Neural cell (in vitro differentiated cells): ENCODE data around the gene CAPSL. TPM values are rescaled to one million over a fixed set of nuclear protein-coding genes. Genes with fewer than 3 reads are reported as not detected.

Experiments
- H2AFZ ChIP-seq: fragments of 200-600, 300-800 bp; sonication (generic), shearing (Covaris generic); 2 replicates; pipeline ENCODE4 v1.6.0; 2014; ENCODE audit warnings: low read depth, mild to moderate bottlenecking, antibody characterized with exemption, low read length, moderate library complexity
- H3F3A ChIP-seq: fragments of 200-600 bp; shearing (Covaris generic); 2 replicates; pipeline ENCODE4 v1.6.1; 2016; ENCODE audit warnings: mild to moderate bottlenecking, moderate library complexity, mixed read lengths, antibody characterized with exemption, low read length; ENCODE audit not compliant: insufficient read depth, poor library complexity, severe bottlenecking
- H3K27ac ChIP-seq: fragments of 200-600, 300-800 bp; sonication (generic), shearing (Covaris generic); 2 replicates; pipeline ENCODE4 v1.5.1; 2014; ENCODE audit warnings: mild to moderate bottlenecking, low read length, moderate library complexity
- H3K27me3 ChIP-seq: fragments of 300-800, 200-600 bp; sonication (generic), shearing (Covaris generic); 2 replicates; pipeline ENCODE4 v1.6.0; 2014; ENCODE audit warnings: mild to moderate bottlenecking, low read depth, low read length, moderate library complexity; ENCODE audit not compliant: insufficient read depth
- H3K36me3 ChIP-seq: fragments of 300-800, 200-600 bp; sonication (generic), shearing (Covaris generic); 2 replicates; pipeline ENCODE4 v1.5.1; 2014; ENCODE audit warnings: mild to moderate bottlenecking, antibody characterized with exemption, low read length, moderate library complexity; ENCODE audit not compliant: insufficient read depth
- H3K4me2 ChIP-seq: fragments of 300-800, 200-600 bp; sonication (generic), shearing (Covaris generic); 2 replicates; pipeline ENCODE4 v1.6.0; 2014; ENCODE audit warnings: mild to moderate bottlenecking, low read length
- H3K4me3 ChIP-seq: fragments of 300-800, 200-600 bp; sonication (generic), shearing (Covaris generic); 2 replicates; pipeline ENCODE4 v1.5.1; 2014; ENCODE audit warnings: mild to moderate bottlenecking, low read length, moderate library complexity
- H3K79me2 ChIP-seq: fragments of 200-600 bp; shearing (Covaris generic); replicated peaks from 2 replicates; pipeline ENCODE4 v1.6.0; 2014; ENCODE audit warnings: mild to moderate bottlenecking, low read length, moderate library complexity; ENCODE audit not compliant: insufficient read depth
- H3K9ac ChIP-seq: fragments of 300-800, 200-600 bp; sonication (generic), shearing (Covaris generic); 2 replicates; pipeline ENCODE4 v1.6.1; 2016; ENCODE audit warnings: mild to moderate bottlenecking, low read length, mixed read lengths
- H3K9me2 ChIP-seq: fragments of 200-600 bp; shearing (Covaris generic); 2 replicates; pipeline ENCODE4 v1.6.1; 2016; ENCODE audit warnings: mild to moderate bottlenecking, low read length, mixed read lengths; ENCODE audit not compliant: insufficient read depth
- H3K9me3 ChIP-seq: fragments of 200-600, 300-800 bp; sonication (generic), shearing (Covaris generic); 2 replicates; pipeline ENCODE4 v1.6.1; 2016; ENCODE audit warnings: mild to moderate bottlenecking, mixed run types, low read length, moderate library complexity, mixed read lengths
- H4K20me1 ChIP-seq: fragments of 200-600 bp; shearing (Covaris generic); 2 replicates; pipeline ENCODE4 v1.6.1; 2016; ENCODE audit warnings: mild to moderate bottlenecking, mixed run types; ENCODE audit not compliant: insufficient read depth
- EP300 ChIP-seq: fragments of 450-650 bp; conservative IDR thresholded peaks from 2 replicates; pipeline ENCODE4 v1.6.1; 2014; ENCODE audit warnings: antibody characterized with exemption, mild to moderate bottlenecking, moderate library complexity; ENCODE audit not compliant: poor library complexity, severe bottlenecking
- EZH2 ChIP-seq: fragments of 200-600, 300-800 bp; shearing (Covaris generic), sonication (generic); IDR thresholded peaks from 2 replicates; pipeline ENCODE4 v1.6.1; 2014; ENCODE audit warnings: antibody characterized with exemption, low read length, borderline replicate concordance, mild to moderate bottlenecking; ENCODE audit not compliant: insufficient read depth, poor library complexity, severe bottlenecking
- MXI1 ChIP-seq: fragments of 450-650 bp; conservative IDR thresholded peaks from 2 replicates; pipeline ENCODE4 v1.6.1; 2014; ENCODE audit warnings: antibody characterized with exemption, mild to moderate bottlenecking; ENCODE audit not compliant: poor library complexity, severe bottlenecking
- POLR2AphosphoS5 ChIP-seq: IDR thresholded peaks from 2 replicates; pipeline ENCODE4 v1.6.1; 2012
- RAD21 ChIP-seq: fragments of 450-650 bp; conservative IDR thresholded peaks from 2 replicates; pipeline ENCODE4 v1.6.1; 2014; ENCODE audit warnings: antibody characterized with exemption, mild to moderate bottlenecking, moderate library complexity
- REST ChIP-seq: IDR thresholded peaks from 2 replicates; pipeline ENCODE4 v1.6.1; 2012; ENCODE audit warnings: borderline replicate concordance
- SMC3 ChIP-seq: fragments of 450-650 bp; conservative IDR thresholded peaks from 2 replicates; pipeline ENCODE4 v1.6.1; 2014; ENCODE audit warnings: antibody characterized with exemption, mild to moderate bottlenecking, moderate library complexity; ENCODE audit not compliant: poor library complexity
- TAF1 ChIP-seq: IDR thresholded peaks from 2 replicates; pipeline ENCODE4 v1.6.1; 2012; ENCODE audit warnings: low read depth
- polyA plus RNA-seq: library from polyadenylated mRNA; depleted of rRNA; stranded (reverse); fragments of >200 nt; gene quantifications from 2 replicates; pipeline ENCODE4 v1.2.3, GENCODE V29; 2014
- TF ChIP-seq, protein P1 (sequence below): fragments of 450-650 bp; IDR thresholded peaks from 2 replicates; pipeline ENCODE4 v1.5.1; 2014; ENCODE audit warnings: antibody characterized with exemption, mild to moderate bottlenecking, moderate library complexity; ENCODE audit not compliant: poor library complexity, severe bottlenecking

CAPSL gene
- polyA plus RNA-seq, 1 donor from 2014 or later = 2.3 TPM

DNA sequence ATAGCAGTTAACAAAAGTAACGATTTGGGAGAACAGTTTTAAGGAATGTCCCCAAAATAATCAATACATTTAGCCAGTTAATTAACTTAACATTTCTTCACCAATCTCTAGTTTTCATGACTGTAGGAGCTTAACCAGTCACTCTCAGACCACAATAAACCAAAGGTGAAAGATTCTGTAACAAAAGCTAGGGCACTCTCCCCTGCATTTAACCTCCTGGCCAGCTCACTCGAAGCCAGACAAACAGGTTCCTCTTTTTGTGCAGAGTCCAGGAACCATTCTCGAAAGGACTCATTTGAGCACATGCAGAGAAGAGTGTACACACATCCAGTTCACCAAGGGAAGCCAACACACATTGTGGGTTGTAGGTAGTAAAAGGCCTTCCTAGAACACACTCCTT, 75.3 kb downstream of the CAPSL start:
- no peak for TF ChIP-seq MXI1
- TF ChIP-seq SMC3 = no peak
- TF ChIP-seq POLR2AphosphoS5 = no peak
- TF ChIP-seq REST = no peak
- TF ChIP-seq RAD21 = no peak
- no peak for TF ChIP-seq EP300
- no peak overlapping the region for H2AFZ ChIP-seq
- H3K79me2 ChIP-seq = no peaks in the 10 kb centered on the region
- no peaks in the 10 kb centered on the region for H4K20me1 ChIP-seq
- no peaks in the 10 kb centered on the region for H3K27me3 ChIP-seq
- H3K4me3 ChIP-seq = no peak overlapping the region
- no peak overlapping the region for H3K27ac ChIP-seq
- no peaks in the 10 kb centered on the region for H3K9me3 ChIP-seq
- H3K9ac ChIP-seq = no peak overlapping the region
- H3K36me3 ChIP-seq = no peaks in the 10 kb centered on the region
- no peak overlapping the region for H3K4me2 ChIP-seq
- no peaks in the 10 kb centered on the region for H3F3A ChIP-seq
- H3K9me2 ChIP-seq = no peaks in the 10 kb centered on the region

DNA sequence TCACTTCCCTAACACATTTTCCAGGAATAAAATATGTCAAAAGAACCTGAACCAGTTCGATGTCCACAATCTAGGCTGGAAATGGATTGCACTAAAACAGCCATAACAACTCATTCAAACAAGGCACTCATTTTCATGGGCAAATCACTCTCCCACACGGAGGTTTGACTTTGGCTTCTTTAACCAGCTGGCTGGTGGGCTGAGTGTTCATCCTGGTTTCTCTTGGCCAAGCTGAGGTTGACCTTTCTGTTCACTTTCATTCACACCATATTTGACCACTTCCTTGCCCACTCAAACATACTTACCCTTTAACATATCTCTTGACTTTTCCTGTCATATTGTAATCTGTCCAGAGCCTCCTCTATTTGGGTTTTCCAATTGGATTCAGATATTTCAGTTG, 76.3 kb downstream of the CAPSL start:
- Histone ChIP-seq H3K27ac (no peak overlapping the region), H3K9ac (no peak overlapping the region), H3K9me3 (no peaks in the 10 kb centered on the region), H3K27me3 (no peaks in the 10 kb centered on the region), H4K20me1 (no peaks in the 10 kb centered on the region), H3K4me3 (no peak overlapping the region), H3K9me2 (no peaks in the 10 kb centered on the region), H3K4me2 (no peak overlapping the region), H2AFZ (no peak overlapping the region), H3F3A (no peaks in the 10 kb centered on the region), H3K79me2 (no peaks in the 10 kb centered on the region), H3K36me3 (no peaks in the 10 kb centered on the region)
- TF ChIP-seq POLR2AphosphoS5 (no peak), MXI1 (no peak), TAF1 (no peak), EP300 (no peak), SMC3 (no peak), RAD21 (no peak), EZH2 (no peak), REST (no peak)
- TF ChIP-seq, protein P1, sequence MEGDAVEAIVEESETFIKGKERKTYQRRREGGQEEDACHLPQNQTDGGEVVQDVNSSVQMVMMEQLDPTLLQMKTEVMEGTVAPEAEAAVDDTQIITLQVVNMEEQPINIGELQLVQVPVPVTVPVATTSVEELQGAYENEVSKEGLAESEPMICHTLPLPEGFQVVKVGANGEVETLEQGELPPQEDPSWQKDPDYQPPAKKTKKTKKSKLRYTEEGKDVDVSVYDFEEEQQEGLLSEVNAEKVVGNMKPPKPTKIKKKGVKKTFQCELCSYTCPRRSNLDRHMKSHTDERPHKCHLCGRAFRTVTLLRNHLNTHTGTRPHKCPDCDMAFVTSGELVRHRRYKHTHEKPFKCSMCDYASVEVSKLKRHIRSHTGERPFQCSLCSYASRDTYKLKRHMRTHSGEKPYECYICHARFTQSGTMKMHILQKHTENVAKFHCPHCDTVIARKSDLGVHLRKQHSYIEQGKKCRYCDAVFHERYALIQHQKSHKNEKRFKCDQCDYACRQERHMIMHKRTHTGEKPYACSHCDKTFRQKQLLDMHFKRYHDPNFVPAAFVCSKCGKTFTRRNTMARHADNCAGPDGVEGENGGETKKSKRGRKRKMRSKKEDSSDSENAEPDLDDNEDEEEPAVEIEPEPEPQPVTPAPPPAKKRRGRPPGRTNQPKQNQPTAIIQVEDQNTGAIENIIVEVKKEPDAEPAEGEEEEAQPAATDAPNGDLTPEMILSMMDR = no peak
